ENCODE measurements around the gene ACOXL. TPM values are rescaled to one million over a fixed set of nuclear protein-coding genes. Genes with fewer than 3 reads are reported as not detected.
A peak's percentile ranks its signal among the peaks of the same experiment; 100 is the strongest.

ACOXL gene
- total and polyA plus RNA-seq, 5 donors from 2014 or later = 0.17 TPM; not detected in 4

GRCh38 chr2:110874453-110875383 is 142.3 kb downstream of the ACOXL start:
- Histone ChIP-seq H3K36me3 (ENCODE audit: control insufficient read depth, insufficient read depth, low read length) (no peaks in the 10 kb centered on the region), H3K27me3 (ENCODE audit: control insufficient read depth, insufficient read depth, low read length) (peaks cover 3% of the 10 kb centered on the region), H3K27ac (ENCODE audit: insufficient read depth, low read length, poor library complexity, severe bottlenecking) (no peak overlapping the region), H3K4me1 (ENCODE audit: control insufficient read depth, insufficient read depth, low read length, poor library complexity, severe bottlenecking) (peaks cover 12% of the 10 kb centered on the region), H3K9me3 (ENCODE audit: control insufficient read depth in 2 of 2, low read length in 2 of 2) (no peaks in the 10 kb centered on the region), H3K4me3 (ENCODE audit: low read depth, low read length) (no peak overlapping the region)
- Mint-ChIP-seq H3K4me3 (no peak overlapping the region), H3K27me3 (peaks cover 8% of the 10 kb centered on the region), H3K4me1 (peaks cover 0 to 29% (median 10%) of the 10 kb centered on the region in 4 donors), H3K27ac (peak overlapping the region in 2 of 3 donors; percentile 17 to 26), H3K36me3 (no peaks in the 10 kb centered on the region), H3K9me3 (peaks cover 0 to 4% (median 0%) of the 10 kb centered on the region in 7 donors)
- DNase-seq = no peak
- ATAC-seq (ENCODE audit: low read depth in 2 of 2) = no peak

GRCh38 chr2:110875384-110875725 is 143.0 kb downstream of the ACOXL start:
- no peak overlapping the region for H3K27ac Mint-ChIP-seq
- no peaks in the 10 kb centered on the region for H3K36me3 Mint-ChIP-seq
- H3K27me3 Mint-ChIP-seq = peaks cover 8% of the 10 kb centered on the region
- no peak for DNase-seq
- H3K9me3 ChIP-seq (ENCODE audit: control insufficient read depth in 2 of 2, low read length in 2 of 2) = no peaks in the 10 kb centered on the region
- peaks cover 12% of the 10 kb centered on the region for H3K4me1 ChIP-seq (ENCODE audit: control insufficient read depth, insufficient read depth, low read length, poor library complexity, severe bottlenecking)
- peaks cover 0 to 29% (median 10%) of the 10 kb centered on the region in 4 donors for H3K4me1 Mint-ChIP-seq
- H3K4me3 ChIP-seq (ENCODE audit: low read depth, low read length) = no peak overlapping the region
- H3K4me3 Mint-ChIP-seq = no peak overlapping the region
- H3K27me3 ChIP-seq (ENCODE audit: control insufficient read depth, insufficient read depth, low read length) = peaks cover 3% of the 10 kb centered on the region
- H3K9me3 Mint-ChIP-seq = peaks cover 0 to 4% (median 0%) of the 10 kb centered on the region in 7 donors
- no peak overlapping the region for H3K27ac ChIP-seq (ENCODE audit: insufficient read depth, low read length, poor library complexity, severe bottlenecking)
- ATAC-seq (ENCODE audit: low read depth in 2 of 2) = no peak
- no peaks in the 10 kb centered on the region for H3K36me3 ChIP-seq (ENCODE audit: control insufficient read depth, insufficient read depth, low read length)

- no peak overlapping the region for H3K4me3 Mint-ChIP-seq
- Histone ChIP-seq H3K4me1 (ENCODE audit: control insufficient read depth, insufficient read depth, low read length, poor library complexity, severe bottlenecking) (peaks cover 11% of the 10 kb centered on the region), H3K27me3 (ENCODE audit: control insufficient read depth, insufficient read depth, low read length) (peaks cover 3% of the 10 kb centered on the region), H3K4me3 (ENCODE audit: low read depth, low read length) (no peak overlapping the region), H3K9me3 (ENCODE audit: control insufficient read depth in 2 of 2, low read length in 2 of 2) (no peaks in the 10 kb centered on the region), H3K36me3 (ENCODE audit: control insufficient read depth, insufficient read depth, low read length) (no peaks in the 10 kb centered on the region), H3K27ac (ENCODE audit: insufficient read depth, low read length, poor library complexity, severe bottlenecking) (no peak overlapping the region)
- H3K27me3 Mint-ChIP-seq = peaks cover 8% of the 10 kb centered on the region
- H3K9me3 Mint-ChIP-seq = peaks cover 0 to 4% (median 0%) of the 10 kb centered on the region in 7 donors
- H3K27ac Mint-ChIP-seq = no peak overlapping the region
- H3K36me3 Mint-ChIP-seq = no peaks in the 10 kb centered on the region
- no peak for ATAC-seq (ENCODE audit: low read depth in 2 of 2)
- H3K4me1 Mint-ChIP-seq = peaks cover 0 to 26% (median 7%) of the 10 kb centered on the region in 4 donors
- DNase-seq = no peak
Observed at GRCh38 chr2:110876167-110876999, 144.0 kb downstream of the ACOXL start.

- peaks cover 0 to 5% (median 0%) of the 10 kb centered on the region in 7 donors for H3K9me3 Mint-ChIP-seq
- peaks cover 4% of the 10 kb centered on the region for H3K4me1 ChIP-seq (ENCODE audit: control insufficient read depth, insufficient read depth, low read length, poor library complexity, severe bottlenecking)
- H3K27ac Mint-ChIP-seq = no peak overlapping the region
- DNase-seq = no peak
- peaks cover 5% of the 10 kb centered on the region for H3K27me3 ChIP-seq (ENCODE audit: control insufficient read depth, insufficient read depth, low read length)
- no peak overlapping the region for H3K4me3 ChIP-seq (ENCODE audit: low read depth, low read length)
- H3K4me3 Mint-ChIP-seq = peak overlapping the region in 1 of 4 donors; percentile 62
- ATAC-seq (ENCODE audit: low read depth in 2 of 2) = no peak
- H3K36me3 Mint-ChIP-seq = no peaks in the 10 kb centered on the region
- peaks cover 0 to 21% (median 4%) of the 10 kb centered on the region in 4 donors for H3K4me1 Mint-ChIP-seq
- no peaks in the 10 kb centered on the region for H3K36me3 ChIP-seq (ENCODE audit: control insufficient read depth, insufficient read depth, low read length)
- no peaks in the 10 kb centered on the region for H3K9me3 ChIP-seq (ENCODE audit: control insufficient read depth in 2 of 2, low read length in 2 of 2)
- H3K27me3 Mint-ChIP-seq = peaks cover 11% of the 10 kb centered on the region
- H3K27ac ChIP-seq (ENCODE audit: insufficient read depth, low read length, poor library complexity, severe bottlenecking) = no peak overlapping the region
Observed at GRCh38 chr2:110877031-110877827, 144.9 kb downstream of the ACOXL start.

- ATAC-seq (ENCODE audit: low read depth in 2 of 2) = no peak
- Mint-ChIP-seq H3K4me3 (no peak overlapping the region), H3K36me3 (no peaks in the 10 kb centered on the region), H3K4me1 (peaks cover 0 to 18% (median under 1%) of the 10 kb centered on the region in 4 donors), H3K27me3 (peaks cover 14% of the 10 kb centered on the region), H3K9me3 (peaks cover 0 to 5% (median 0%) of the 10 kb centered on the region in 7 donors), H3K27ac (no peak overlapping the region)
- no peaks in the 10 kb centered on the region for H3K36me3 ChIP-seq (ENCODE audit: control insufficient read depth, insufficient read depth, low read length)
- H3K27ac ChIP-seq (ENCODE audit: insufficient read depth, low read length, poor library complexity, severe bottlenecking) = no peak overlapping the region
- no peak overlapping the region for H3K4me3 ChIP-seq (ENCODE audit: low read depth, low read length)
- H3K9me3 ChIP-seq (ENCODE audit: control insufficient read depth in 2 of 2, low read length in 2 of 2) = no peaks in the 10 kb centered on the region
- peaks cover 4% of the 10 kb centered on the region for H3K4me1 ChIP-seq (ENCODE audit: control insufficient read depth, insufficient read depth, low read length, poor library complexity, severe bottlenecking)
- no peak for DNase-seq
- H3K27me3 ChIP-seq (ENCODE audit: control insufficient read depth, insufficient read depth, low read length) = peaks cover 5% of the 10 kb centered on the region
Observed at GRCh38 chr2:110878150-110878549, 145.8 kb downstream of the ACOXL start.

- Mint-ChIP-seq H3K27ac (no peak overlapping the region), H3K27me3 (peaks cover 28% of the 10 kb centered on the region), H3K4me1 (peaks cover 0 to 7% (median 0%) of the 10 kb centered on the region in 4 donors), H3K4me3 (no peak overlapping the region), H3K9me3 (peaks cover 0 to 5% (median 0%) of the 10 kb centered on the region in 7 donors), H3K36me3 (no peaks in the 10 kb centered on the region)
- Histone ChIP-seq H3K4me1 (ENCODE audit: control insufficient read depth, insufficient read depth, low read length, poor library complexity, severe bottlenecking) (peaks cover 3% of the 10 kb centered on the region), H3K36me3 (ENCODE audit: control insufficient read depth, insufficient read depth, low read length) (no peaks in the 10 kb centered on the region), H3K9me3 (ENCODE audit: control insufficient read depth in 2 of 2, low read length in 2 of 2) (no peaks in the 10 kb centered on the region), H3K27me3 (ENCODE audit: control insufficient read depth, insufficient read depth, low read length) (peaks cover 9% of the 10 kb centered on the region), H3K27ac (ENCODE audit: insufficient read depth, low read length, poor library complexity, severe bottlenecking) (no peak overlapping the region), H3K4me3 (ENCODE audit: low read depth, low read length) (no peak overlapping the region)
- DNase-seq = no peak
- no peak for ATAC-seq (ENCODE audit: low read depth in 2 of 2)
Observed at GRCh38 chr2:110881908-110882307, 149.5 kb downstream of the ACOXL start.

- no peaks in the 10 kb centered on the region for H3K36me3 ChIP-seq (ENCODE audit: control insufficient read depth, insufficient read depth, low read length)
- no peak overlapping the region for H3K27ac ChIP-seq (ENCODE audit: insufficient read depth, low read length, poor library complexity, severe bottlenecking)
- no peaks in the 10 kb centered on the region for H3K4me1 ChIP-seq (ENCODE audit: control insufficient read depth, insufficient read depth, low read length, poor library complexity, severe bottlenecking)
- H3K4me3 ChIP-seq (ENCODE audit: low read depth, low read length) = no peak overlapping the region
- no peaks in the 10 kb centered on the region for H3K9me3 ChIP-seq (ENCODE audit: control insufficient read depth in 2 of 2, low read length in 2 of 2)
- H3K4me1 Mint-ChIP-seq = peaks cover 0 to under 1% (median 0%) of the 10 kb centered on the region in 4 donors
- peaks cover 0 to 3% (median 0%) of the 10 kb centered on the region in 7 donors for H3K9me3 Mint-ChIP-seq
- ATAC-seq (ENCODE audit: low read depth in 2 of 2) (no peak), DNase-seq (no peak)
- no peak overlapping the region for H3K27ac Mint-ChIP-seq
- peaks cover 9% of the 10 kb centered on the region for H3K27me3 ChIP-seq (ENCODE audit: control insufficient read depth, insufficient read depth, low read length)
- H3K36me3 Mint-ChIP-seq = no peaks in the 10 kb centered on the region
- H3K27me3 Mint-ChIP-seq = peaks cover 31% of the 10 kb centered on the region
- no peak overlapping the region for H3K4me3 Mint-ChIP-seq
Observed at GRCh38 chr2:110883406-110883805, 151.0 kb downstream of the ACOXL start.
